Transverse colon (tissue), 4 donors: ENCODE data around the gene UBAP2.

ENCODE experiments used
- CTCF ChIP-seq, 5 experiments: fragments of 200-600 bp in 3 of 5; fragments of 450-650 bp in 2 of 5; sonication (generic) in 3 of 5; IDR thresholded peaks; 1 replicate in 2 of 5; 2 replicates in 3 of 5; pipeline ENCODE4 v1.5.1; 2016 to 2017; ENCODE audit warnings: antibody characterized with exemption in 5 of 5, inconsistent platforms in 3 of 5, mild to moderate bottlenecking in 2 of 5, moderate library complexity in 1 of 5
- POLR2A ChIP-seq: fragments of 450-650 bp; IDR thresholded peaks from one replicate; pipeline ENCODE4 v1.6.1; 2016; ENCODE audit warnings: antibody characterized with exemption, mild to moderate bottlenecking, moderate library complexity
- POLR2AphosphoS5 ChIP-seq, 3 donors: sonication (generic); formaldehyde crosslinking; IDR thresholded peaks; one replicate each; pipeline ENCODE4 v1.6.1; 2016; ENCODE audit warnings: antibody characterized with exemption in 3 of 3

- no peak for TF ChIP-seq POLR2AphosphoS5 (IDR thresholded peaks at IDR 0.05)
- TF ChIP-seq POLR2A = no peak
- no peak for TF ChIP-seq CTCF (IDR thresholded peaks at IDR 0.05)
Measured at GRCh38 chr9:33906769-33907168, 141.9 kb downstream of the UBAP2 start.
